ENCODE data around the gene ANKRD31. TPM values are rescaled to one million over a fixed set of nuclear protein-coding genes. Genes with fewer than 3 reads are reported as not detected.

ANKRD31 gene
- total RNA-seq, 1 donor from 2014 or later = 0.13 TPM

- H3K4me1 Mint-ChIP-seq (ENCODE audit: unreplicated experiment) = peaks cover 52% of the 10 kb centered on the region
- no peaks in the 10 kb centered on the region for H3K27me3 Mint-ChIP-seq (ENCODE audit: unreplicated experiment)
- DNase-seq (ENCODE audit: extremely low spot score, unreplicated experiment) = no peak
- H3K9me3 Mint-ChIP-seq (ENCODE audit: unreplicated experiment) = no peaks in the 10 kb centered on the region
- no peak for TF ChIP-seq CTCF (IDR thresholded peaks at IDR 0.05)
- H3K27ac Mint-ChIP-seq (ENCODE audit: unreplicated experiment) = peak overlapping the region; percentile 96
- peak overlapping the region; percentile 90 for H3K4me3 Mint-ChIP-seq (ENCODE audit: unreplicated experiment)
- no peaks in the 10 kb centered on the region for H3K36me3 Mint-ChIP-seq (ENCODE audit: unreplicated experiment)
Measured at GRCh38 chr5:75054134-75054930, 182.3 kb downstream of the ANKRD31 start.

GRCh38 chr5:75053304-75054133 lies 183.2 kb downstream of the ANKRD31 start:
- TF ChIP-seq CTCF (IDR thresholded peaks at IDR 0.05) = peak; percentile 24
- H3K27ac Mint-ChIP-seq (ENCODE audit: unreplicated experiment) = peak overlapping the region; percentile 96
- H3K36me3 Mint-ChIP-seq (ENCODE audit: unreplicated experiment) = no peaks in the 10 kb centered on the region
- peak overlapping the region; percentile 90 for H3K4me3 Mint-ChIP-seq (ENCODE audit: unreplicated experiment)
- no peaks in the 10 kb centered on the region for H3K9me3 Mint-ChIP-seq (ENCODE audit: unreplicated experiment)
- peak; percentile 89 for DNase-seq (ENCODE audit: extremely low spot score, unreplicated experiment)
- no peaks in the 10 kb centered on the region for H3K27me3 Mint-ChIP-seq (ENCODE audit: unreplicated experiment)
- H3K4me1 Mint-ChIP-seq (ENCODE audit: unreplicated experiment) = peaks cover 60% of the 10 kb centered on the region

- Mint-ChIP-seq H3K4me1 (ENCODE audit: unreplicated experiment) (peaks cover 65% of the 10 kb centered on the region), H3K27me3 (ENCODE audit: unreplicated experiment) (no peaks in the 10 kb centered on the region), H3K36me3 (ENCODE audit: unreplicated experiment) (no peaks in the 10 kb centered on the region), H3K4me3 (ENCODE audit: unreplicated experiment) (peak overlapping the region; percentile 79), H3K27ac (ENCODE audit: unreplicated experiment) (no peak overlapping the region), H3K9me3 (ENCODE audit: unreplicated experiment) (no peaks in the 10 kb centered on the region)
- no peak for DNase-seq (ENCODE audit: extremely low spot score, unreplicated experiment)
- TF ChIP-seq CTCF (IDR thresholded peaks at IDR 0.05) = no peak
Measured at GRCh38 chr5:75053054-75053303, 183.7 kb downstream of the ANKRD31 start.

- no peak for TF ChIP-seq CTCF (IDR thresholded peaks at IDR 0.05)
- no peaks in the 10 kb centered on the region for H3K27me3 Mint-ChIP-seq (ENCODE audit: unreplicated experiment)
- no peaks in the 10 kb centered on the region for H3K9me3 Mint-ChIP-seq (ENCODE audit: unreplicated experiment)
- peak within 1 kb of the TSS; percentile 96 for H3K27ac Mint-ChIP-seq (ENCODE audit: unreplicated experiment)
- DNase-seq (ENCODE audit: extremely low spot score, unreplicated experiment) = no peak
- H3K4me3 Mint-ChIP-seq (ENCODE audit: unreplicated experiment) = peak within 1 kb of the TSS; percentile 95
- H3K4me1 Mint-ChIP-seq (ENCODE audit: unreplicated experiment) = peaks cover 69% of the 10 kb centered on the region
- no peaks in the 10 kb centered on the region for H3K36me3 Mint-ChIP-seq (ENCODE audit: unreplicated experiment)
Measured at GRCh38 chr5:75052192-75053053, 184.3 kb downstream of the ANKRD31 start, which contains the start of gene GCNT4. GCNT4 (minus strand) TSS chr5:75052558; CDS start chr5:75030037, 22,521 bp downstream.
